GM21528 (cell line): ENCODE measurements around the gene KAZN.

Source experiments
- ATAC-seq: cut with Tn5 transposase; IDR thresholded peaks from one replicate; pipeline ENCODE4 v1.9.1; 2021; ENCODE audit warnings: mild to moderate bottlenecking, moderate library complexity; ENCODE audit not compliant: unreplicated experiment, low FRiP score

Gene KAZN

DNA sequence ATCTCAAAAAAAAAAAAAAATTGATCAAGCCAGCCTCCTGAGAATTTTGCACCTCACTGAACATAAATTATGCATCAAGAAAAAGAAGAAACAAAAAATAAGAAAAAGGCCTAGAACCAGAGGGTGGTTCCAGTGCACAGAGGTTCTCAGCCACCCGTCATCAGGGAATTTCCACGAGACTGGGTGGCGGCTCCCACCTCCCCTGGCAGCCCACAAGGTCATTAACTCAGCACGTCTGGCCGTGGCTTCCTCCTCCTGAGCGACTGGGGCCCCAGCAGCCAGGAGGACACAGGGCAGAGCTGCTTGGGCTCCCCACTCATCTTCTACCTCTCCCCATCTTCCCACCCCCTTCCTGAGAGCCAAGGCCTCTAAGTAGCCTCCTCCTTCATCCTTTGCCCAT is 539.3 kb downstream of the KAZN start:
- no peak for ATAC-seq

DNA sequence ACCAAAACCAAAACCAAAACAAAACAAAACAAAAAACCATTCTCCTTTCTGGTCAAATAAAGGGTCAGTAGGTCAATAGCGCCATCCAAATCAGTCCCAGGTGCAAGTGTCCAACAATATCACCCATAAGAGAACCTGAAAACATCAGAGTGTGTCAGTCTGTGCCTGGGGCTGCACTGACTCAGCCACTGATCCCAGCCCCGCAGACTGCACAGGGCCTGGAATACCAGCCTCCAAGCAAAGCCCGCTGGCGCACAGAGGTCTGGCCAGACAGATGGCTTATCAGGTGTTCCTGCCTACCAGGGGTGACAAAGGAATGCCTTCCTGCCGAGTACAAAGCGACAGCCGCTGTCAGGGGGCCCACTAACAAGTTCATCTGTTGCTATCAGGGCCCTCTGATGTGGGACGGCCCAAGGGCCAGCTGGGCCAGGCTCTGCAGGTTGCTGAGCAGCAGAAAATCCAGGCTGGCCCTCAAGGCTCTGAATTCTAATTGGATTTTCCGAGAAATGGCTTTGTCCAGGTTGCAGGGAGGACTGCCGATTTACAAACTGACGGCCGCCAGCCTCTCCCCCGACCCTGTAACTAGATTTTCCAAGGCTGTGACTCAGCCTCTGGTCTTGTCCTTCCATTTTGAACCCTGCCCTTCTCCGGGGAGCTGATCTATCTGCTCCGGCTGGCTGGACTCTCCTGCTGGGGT is 541.3 kb downstream of the KAZN start:
- no peak for ATAC-seq

GRCh38 chr1:15141935-15142539 is 543.6 kb downstream of the KAZN start:
- no peak for ATAC-seq

- ATAC-seq: no peak
These were observed 546.8 kb downstream of the KAZN start for GRCh38 chr1:15145327-15145726.

- no peak for ATAC-seq
These were observed 547.7 kb downstream of the KAZN start for GRCh38 chr1:15146142-15146680.

- no peak for ATAC-seq
These were observed 548.5 kb downstream of the KAZN start for GRCh38 chr1:15146971-15147376.

DNA sequence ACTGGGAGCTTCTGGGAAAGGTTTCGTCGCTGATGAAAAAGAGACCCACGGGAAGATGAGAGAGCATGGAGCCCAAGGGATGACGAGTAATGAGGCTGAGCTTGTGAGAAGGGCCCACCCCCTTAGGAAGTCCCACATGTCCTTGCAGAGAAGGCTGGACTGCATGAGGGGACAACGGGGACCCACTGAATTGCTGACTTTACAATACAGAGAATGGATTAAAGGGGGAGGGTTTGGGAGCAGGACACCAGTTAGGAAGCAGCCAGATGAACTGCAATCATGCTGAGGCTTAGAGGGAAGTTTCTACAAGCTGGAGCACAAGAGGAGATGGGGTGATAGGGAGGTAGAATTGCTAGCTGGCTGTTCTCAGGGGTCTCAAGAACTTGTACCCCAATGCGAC is 549.5 kb downstream of the KAZN start:
- no peak for ATAC-seq

GRCh38 chr1:15148475-15148874 is 550.0 kb downstream of the KAZN start:
- no peak for ATAC-seq

- no peak for ATAC-seq
These were observed 550.5 kb downstream of the KAZN start for GRCh38 chr1:15148941-15149340.

- no peak for ATAC-seq
These were observed 551.9 kb downstream of the KAZN start for GRCh38 chr1:15150376-15150775.

- ATAC-seq: no peak
These were observed 552.9 kb downstream of the KAZN start for GRCh38 chr1:15151377-15151806.

- ATAC-seq: no peak
These were observed 553.4 kb downstream of the KAZN start for GRCh38 chr1:15151871-15152270.

DNA sequence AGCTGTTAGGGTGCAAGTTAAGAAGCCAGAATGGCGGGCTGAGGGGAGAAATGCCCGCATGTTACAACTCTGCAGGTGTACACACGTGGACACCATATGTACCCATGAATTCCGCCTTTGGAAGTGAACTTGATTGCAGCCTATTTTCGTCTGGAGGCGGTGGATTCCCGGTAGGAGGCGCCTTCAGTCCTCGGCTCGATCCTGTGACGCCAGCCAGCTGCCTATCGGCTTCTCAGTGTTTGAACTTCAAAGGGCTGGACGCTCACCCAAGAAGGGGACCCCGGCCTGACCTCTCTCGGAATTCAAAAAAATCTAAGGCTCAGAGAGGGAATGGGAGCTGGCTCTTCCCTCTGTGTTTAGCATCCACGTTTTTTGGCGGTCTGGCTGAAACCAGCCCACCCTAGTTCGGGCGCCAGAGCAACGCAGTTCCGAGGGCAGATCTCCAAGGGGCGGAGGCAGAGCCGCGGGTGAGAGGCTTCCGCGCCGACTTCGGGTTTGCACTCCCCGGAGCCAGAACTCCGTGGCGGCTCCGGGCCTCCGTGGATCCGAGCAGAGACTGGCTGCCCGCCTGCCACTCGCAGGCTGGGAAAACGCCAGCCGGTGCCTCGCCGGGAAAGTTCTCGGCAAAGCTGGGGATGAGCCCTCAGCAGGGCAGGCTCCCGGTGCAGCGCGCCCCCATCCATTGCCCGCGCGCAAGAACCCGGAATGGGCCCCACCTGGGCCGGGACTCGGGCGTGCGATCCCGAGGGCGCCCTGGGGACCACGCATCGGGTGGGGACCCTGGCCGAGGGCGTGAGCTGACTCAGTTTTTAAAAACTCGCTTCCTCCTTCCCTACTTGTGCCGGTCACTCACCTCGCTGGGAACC is 554.1 kb downstream of the KAZN start:
- no peak for ATAC-seq

- ATAC-seq: no peak
These were observed 554.8 kb downstream of the KAZN start, which contains the start of gene TMEM51 for GRCh38 chr1:15153184-15153841. TMEM51 (plus strand) TSS chr1:15153747; CDS start chr1:15215088, 61,341 bp downstream.

GRCh38 chr1:15153842-15154479 is 555.5 kb downstream of the KAZN start:
- no peak for ATAC-seq

GRCh38 chr1:15154480-15155036 is 556.1 kb downstream of the KAZN start:
- no peak for ATAC-seq

- no peak for ATAC-seq
These were observed 556.7 kb downstream of the KAZN start for GRCh38 chr1:15155191-15155590.

- no peak for ATAC-seq
These were observed 557.6 kb downstream of the KAZN start for GRCh38 chr1:15155888-15156741.
